Fibroblast of lung (primary cell): Measurements from ENCODE around the gene ANKS1B. TPM values are rescaled to one million over a fixed set of nuclear protein-coding genes. Genes with fewer than 3 reads are reported as not detected.

Experiments
- DNase-seq, 2 donors: peaks; one replicate each; pipeline versions ENCODE4 v3.0.0 to v3.0.0-alpha.2; 2010; ENCODE audit warnings: low read depth in 2 of 2
- H2AFZ ChIP-seq: 2 replicates; pipeline ENCODE4 v1.5.1; 2012; ENCODE audit warnings: low read length, control low read depth, inconsistent platforms
- H3K27ac ChIP-seq: 2 replicates; pipeline ENCODE4 v1.5.1; 2011; ENCODE audit warnings: low read length, control low read depth; ENCODE audit not compliant: insufficient read depth
- H3K27me3 ChIP-seq: 2 replicates; pipeline ENCODE4 v1.5.1; 2011; ENCODE audit warnings: mild to moderate bottlenecking, low read length; ENCODE audit not compliant: control insufficient read depth, insufficient read depth
- H3K36me3 ChIP-seq: 2 replicates; pipeline ENCODE4 v1.5.1; 2011; ENCODE audit warnings: low read length; ENCODE audit not compliant: control insufficient read depth, insufficient read depth
- H3K4me1 ChIP-seq: 2 replicates; pipeline ENCODE4 v1.5.1; 2011; ENCODE audit warnings: low read length; ENCODE audit not compliant: control insufficient read depth, insufficient read depth; ENCODE audit errors: extremely low read depth
- H3K4me2 ChIP-seq: 2 replicates; pipeline ENCODE4 v1.5.1; 2011; ENCODE audit warnings: low read length, control low read depth; ENCODE audit not compliant: insufficient read depth; ENCODE audit errors: extremely low read depth
- H3K4me3 ChIP-seq, 4 experiments: fragments of 200-600 bp in 1 of 4; sonication (generic) in 1 of 4; replicated peaks in 1 of 4; 2 replicates each; pipeline ENCODE4 v1.5.1; 2011 to 2016; ENCODE audit warnings: low read length in 4 of 4, low read depth in 3 of 4, mild to moderate bottlenecking in 3 of 4, control low read depth in 2 of 4, inconsistent platforms in 1 of 4, mixed read lengths in 1 of 4; ENCODE audit not compliant: insufficient read depth in 1 of 4; ENCODE audit errors: control extremely low read depth in 1 of 4
- H3K79me2 ChIP-seq: 2 replicates; pipeline ENCODE4 v1.5.1; 2012; ENCODE audit warnings: mild to moderate bottlenecking, low read length, inconsistent platforms; ENCODE audit not compliant: control insufficient read depth, insufficient read depth
- H3K9ac ChIP-seq: 2 replicates; pipeline ENCODE4 v1.5.1; 2011; ENCODE audit warnings: mild to moderate bottlenecking, low read length, control low read depth; ENCODE audit not compliant: insufficient read depth
- H3K9me3 ChIP-seq: 2 replicates; pipeline ENCODE4 v1.5.1; 2012; ENCODE audit warnings: low read depth, low read length; ENCODE audit not compliant: control insufficient read depth, insufficient read depth
- H4K20me1 ChIP-seq: 2 replicates; pipeline ENCODE4 v1.5.1; 2011; ENCODE audit warnings: low read length; ENCODE audit not compliant: control insufficient read depth, insufficient read depth; ENCODE audit errors: extremely low read depth
- CTCF ChIP-seq, 2 donors: IDR thresholded peaks in 1 of 2; conservative IDR thresholded peaks in 1 of 2; 1 replicate in 1 of 2; 2 replicates in 1 of 2; pipeline ENCODE4 v1.5.1; 2011 to 2012; ENCODE audit warnings: low read length in 2 of 2, control low read depth in 1 of 2, inconsistent platforms in 1 of 2, low read depth in 1 of 2, mild to moderate bottlenecking in 1 of 2
- EZH2 ChIP-seq: IDR thresholded peaks from 2 replicates; pipeline ENCODE4 v1.5.1; 2012; ENCODE audit warnings: low read length, control low read depth, mild to moderate bottlenecking; ENCODE audit errors: missing control alignments
- polyA plus RNA-seq, 2 donors: library from polyadenylated mRNA; depleted of rRNA in 1 of 2; stranded (reverse) in 1 of 2; unstranded in 1 of 2; fragments of >200 nt; gene quantifications; 2 replicates each; pipeline ENCODE4 v1.2.1, GENCODE V29; 2011 to 2012; ENCODE audit warnings: missing spikeins in 1 of 2
- total RNA-seq: library from RNA; depleted of rRNA; stranded (reverse); fragments of >200 nt; gene quantifications from 2 replicates; pipeline ENCODE4 v1.2.1, GENCODE V29; 2014

Gene ANKS1B
- total and polyA plus RNA-seq, 2 donors (not counting 1 experiment from before 2014, with no cell fraction given): 0.11 to 0.83 TPM

- Histone ChIP-seq H3K79me2 (no peaks in the 10 kb centered on the region), H3K4me2 (no peak overlapping the region), H3K36me3 (no peaks in the 10 kb centered on the region), H3K4me1 (no peaks in the 10 kb centered on the region), H3K9me3 (no peaks in the 10 kb centered on the region), H3K9ac (no peak overlapping the region), H3K27me3 (no peaks in the 10 kb centered on the region), H2AFZ (no peak overlapping the region), H4K20me1 (no peaks in the 10 kb centered on the region), H3K27ac (no peak overlapping the region), H3K4me3 (no peak overlapping the region)
- TF ChIP-seq CTCF (conservative IDR thresholded peaks at IDR 0.05 in 1 of 2, IDR thresholded peaks at IDR 0.05 in 1 of 2; ENCODE audit: low read depth in 1 of 2, low read length in 2 of 2): no peak
- TF ChIP-seq EZH2: no peak
- peak in 1 of 2 donors; percentile 15 for DNase-seq
Measured at GRCh38 chr12:99381992-99382391, 602.7 kb downstream of the ANKS1B start.

- H3K9ac ChIP-seq: no peak overlapping the region
- no peaks in the 10 kb centered on the region for H4K20me1 ChIP-seq
- H3K36me3 ChIP-seq: no peaks in the 10 kb centered on the region
- no peak overlapping the region for H3K4me3 ChIP-seq
- H3K27me3 ChIP-seq: no peaks in the 10 kb centered on the region
- no peaks in the 10 kb centered on the region for H3K4me1 ChIP-seq
- TF ChIP-seq EZH2: no peak
- no peak for DNase-seq
- H3K9me3 ChIP-seq: no peaks in the 10 kb centered on the region
- H3K4me2 ChIP-seq: no peak overlapping the region
- H3K79me2 ChIP-seq: no peaks in the 10 kb centered on the region
- H2AFZ ChIP-seq: no peak overlapping the region
- no peak overlapping the region for H3K27ac ChIP-seq
Measured at GRCh38 chr12:99380701-99381100, 604.0 kb downstream of the ANKS1B start.

GRCh38 chr12:99374023-99374422 is 610.7 kb downstream of the ANKS1B start:
- no peaks in the 10 kb centered on the region for H3K79me2 ChIP-seq

More at GRCh38 chr12:99374023-99374422, 610.7 kb downstream of the ANKS1B start:
- TF ChIP-seq EZH2 (no peak), CTCF (conservative IDR thresholded peaks at IDR 0.05 in 1 of 2, IDR thresholded peaks at IDR 0.05 in 1 of 2; ENCODE audit: low read depth in 1 of 2, low read length in 2 of 2) (no peak)
- Histone ChIP-seq H3K27ac (no peak overlapping the region), H3K9ac (no peak overlapping the region), H3K27me3 (no peaks in the 10 kb centered on the region), H3K4me2 (no peak overlapping the region), H3K36me3 (no peaks in the 10 kb centered on the region), H3K4me3 (no peak overlapping the region), H2AFZ (no peak overlapping the region), H4K20me1 (no peaks in the 10 kb centered on the region), H3K9me3 (no peaks in the 10 kb centered on the region), H3K4me1 (no peaks in the 10 kb centered on the region)
- DNase-seq: no peak
